Cortex of kidney (tissue), 1 donor: Measurements from ENCODE around the gene FAM83D.
"Not testable (repeated sequence)": the region's sequence is repeated elsewhere in the genome, so short reads cannot be mapped to it uniquely, and the experiment has no call there.

Experiments used
- DNase-seq: peaks from one replicate; lab custom pipeline; 2025; lab: John Stamatoyannopoulos, UW

FAM83D gene

DNA sequence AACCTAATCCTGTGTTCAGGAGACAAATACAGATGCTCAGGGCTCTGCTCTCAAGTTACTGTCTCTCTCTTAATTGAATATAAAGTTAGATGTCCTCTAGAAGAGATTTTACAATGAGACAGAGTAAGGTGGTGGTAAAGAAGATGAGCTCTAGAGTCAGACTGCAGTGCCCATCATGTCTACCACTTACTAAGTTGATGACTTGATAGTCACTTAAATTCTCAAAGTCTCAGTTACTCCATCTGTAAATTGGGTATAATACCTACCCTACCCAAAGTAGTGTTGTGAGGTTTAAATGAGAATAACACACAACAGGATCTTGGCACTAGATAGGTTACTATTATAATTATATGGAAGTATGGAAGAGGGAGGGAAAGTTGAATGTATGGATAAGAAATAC lies 37.5 kb downstream of the FAM83D start:
- no peak for DNase-seq

DNA sequence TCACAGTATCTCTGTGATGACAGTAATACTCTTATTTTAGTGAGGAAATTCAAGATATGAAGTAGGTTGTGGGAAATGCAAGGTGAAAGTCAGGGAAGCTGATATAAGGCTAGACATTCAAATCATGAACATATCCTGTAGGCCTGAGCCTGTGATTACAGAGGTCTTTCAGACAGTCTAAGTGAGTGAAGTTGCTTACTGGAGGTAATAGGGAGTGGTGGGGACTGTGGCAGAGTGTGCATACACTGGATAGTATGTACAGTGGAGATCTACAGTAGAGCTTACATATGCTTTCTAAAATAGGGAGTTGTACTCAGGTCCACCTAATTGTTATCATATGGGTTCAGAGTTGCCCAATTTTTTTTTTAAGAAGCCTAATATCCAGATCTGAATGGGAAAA lies 39.0 kb downstream of the FAM83D start:
- DNase-seq, result no peak

DNA sequence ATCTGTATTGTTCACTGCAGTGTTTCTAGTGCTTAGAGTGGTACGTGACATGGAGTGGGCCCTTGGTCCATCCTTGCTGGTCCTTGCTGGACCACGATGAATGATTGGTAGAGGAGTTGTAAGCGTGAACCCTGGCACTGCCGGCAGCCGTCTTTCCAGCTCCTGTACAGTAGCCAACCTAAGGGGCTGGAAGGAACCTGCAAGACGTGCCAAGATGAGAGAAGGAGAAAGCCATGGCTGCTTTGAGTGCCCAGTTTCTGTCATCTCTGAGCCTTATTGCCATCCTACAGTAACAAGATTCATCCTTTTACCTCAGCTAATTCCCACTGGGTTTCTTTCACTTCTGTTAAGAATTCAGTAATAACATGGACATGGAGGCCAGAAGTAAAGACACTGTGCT lies 41.9 kb downstream of the FAM83D start:
- no peak for DNase-seq

DNA sequence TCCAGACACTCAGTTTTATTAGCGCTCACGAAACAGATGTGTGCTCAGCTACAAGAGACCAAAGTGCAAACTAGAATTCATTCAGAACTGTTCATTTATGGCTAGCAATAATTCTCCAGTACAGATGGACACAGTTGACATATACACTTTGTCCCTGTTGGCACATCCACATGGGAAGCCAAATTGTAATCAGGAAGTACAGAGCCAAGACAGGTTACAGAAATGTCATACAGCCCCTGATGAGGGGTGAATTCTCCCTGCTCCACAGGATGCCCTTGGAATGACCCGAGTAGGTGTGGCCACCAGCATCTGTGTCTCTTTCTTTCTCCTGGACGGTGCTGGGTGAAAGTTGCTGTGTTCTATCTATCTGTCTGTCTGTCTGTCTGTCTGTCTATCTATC lies 43.5 kb downstream of the FAM83D start:
- no peak for DNase-seq

DNA sequence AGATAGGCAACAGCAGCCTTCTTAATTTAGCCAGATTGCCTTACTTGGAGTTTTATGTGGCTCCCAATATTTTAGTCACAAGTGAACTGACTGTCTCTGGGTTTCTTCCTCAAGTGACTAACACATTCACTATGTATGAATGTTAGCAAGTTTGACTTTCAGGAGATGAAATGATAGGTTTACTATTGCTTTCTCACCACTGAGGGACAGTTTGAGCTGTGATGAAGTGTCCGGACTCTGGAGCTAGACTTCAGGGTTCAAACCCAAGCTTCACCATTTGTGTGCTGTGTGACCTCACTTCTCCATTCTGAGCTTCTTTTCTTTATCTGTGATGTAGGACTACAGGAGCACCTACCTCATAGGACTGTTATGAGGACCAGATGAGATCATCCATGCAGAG lies 44.1 kb downstream of the FAM83D start:
- DNase-seq, result no peak

DNA sequence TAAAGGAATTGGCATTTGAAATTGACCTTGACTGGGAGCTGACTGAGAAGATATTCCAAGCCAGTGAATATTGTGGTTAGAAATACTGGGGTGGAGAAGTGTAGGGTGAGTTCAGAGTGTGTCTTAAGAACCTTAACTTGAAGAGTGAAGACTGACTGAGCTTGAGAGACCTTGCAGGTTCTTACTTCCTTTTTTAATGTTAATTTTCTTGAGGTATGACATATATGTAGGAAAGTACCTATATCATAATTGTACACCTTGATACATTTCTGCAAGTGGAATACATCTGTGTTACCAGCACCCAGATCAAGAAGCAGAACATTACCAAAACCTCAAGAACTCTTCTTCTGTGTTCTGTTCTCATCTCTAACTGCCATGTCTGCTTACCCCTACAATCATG lies 46.9 kb downstream of the FAM83D start:
- DNase-seq, result no peak

DNA sequence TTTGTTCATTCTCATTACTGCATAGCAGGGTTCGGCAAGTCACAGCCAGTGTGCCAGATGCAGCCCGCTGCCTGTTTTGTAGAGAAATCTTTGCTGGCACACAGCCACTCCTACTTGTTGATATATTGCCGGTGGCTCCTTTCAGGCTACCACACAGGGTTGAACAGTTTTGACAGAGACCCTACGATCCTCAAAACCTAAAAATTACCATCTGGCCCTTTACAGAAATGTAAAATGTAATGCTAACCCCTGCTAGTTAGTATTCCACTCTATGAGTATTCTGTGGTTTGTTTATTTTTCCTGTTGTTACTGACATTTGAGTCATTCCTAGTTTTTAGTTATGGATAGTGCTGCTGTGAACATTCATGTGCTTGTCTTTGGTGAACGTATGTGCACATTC lies 47.4 kb downstream of the FAM83D start:
- DNase-seq, result no peak

DNA sequence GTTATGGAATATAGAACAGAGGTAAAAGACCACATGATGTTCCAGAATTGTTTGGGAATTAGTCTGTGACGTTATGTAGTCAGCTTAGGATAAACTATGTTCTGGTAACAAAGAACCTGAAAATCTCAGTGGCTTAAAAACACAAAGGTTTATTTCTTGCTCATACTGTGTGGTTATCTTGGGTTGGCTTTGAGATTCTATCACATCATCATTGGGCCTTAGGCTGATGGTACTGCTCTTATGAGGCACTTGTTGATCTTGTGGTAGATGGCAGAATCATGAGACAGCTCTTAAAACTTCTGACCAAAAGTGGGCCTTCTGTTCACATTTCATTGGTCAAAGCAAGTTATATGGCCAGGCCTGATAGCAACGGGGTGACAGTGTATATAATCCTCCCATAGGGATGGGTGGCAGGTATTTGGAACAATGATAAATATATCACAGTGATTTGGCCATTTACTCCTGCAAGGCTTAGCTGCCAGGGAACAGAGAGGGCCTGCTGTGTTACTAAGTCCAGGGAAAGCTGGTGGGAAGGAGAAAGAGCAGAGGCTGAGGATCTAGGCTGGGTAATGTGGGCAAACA lies 49.4 kb downstream of the FAM83D start:
- DNase-seq, result no peak

DNA sequence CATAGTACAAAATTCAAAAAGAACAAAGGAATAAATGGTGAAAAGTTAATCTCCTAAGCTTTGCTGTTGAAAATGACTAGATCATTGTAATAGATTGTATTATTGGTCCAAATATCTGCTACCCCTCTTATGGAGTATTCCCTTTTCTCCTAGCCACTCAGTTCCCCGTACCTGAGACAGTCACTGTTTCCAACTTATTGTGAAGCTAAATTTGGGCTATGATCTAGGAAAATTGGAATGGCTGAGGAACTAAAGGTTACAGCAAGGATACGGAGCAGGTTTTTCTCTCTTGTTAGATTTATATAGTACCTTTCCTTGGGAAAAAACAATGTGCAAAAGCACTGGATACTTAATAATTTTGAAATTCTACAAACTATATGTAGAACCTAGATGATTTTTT lies 53.2 kb downstream of the FAM83D start:
- DNase-seq, result no peak

DNA sequence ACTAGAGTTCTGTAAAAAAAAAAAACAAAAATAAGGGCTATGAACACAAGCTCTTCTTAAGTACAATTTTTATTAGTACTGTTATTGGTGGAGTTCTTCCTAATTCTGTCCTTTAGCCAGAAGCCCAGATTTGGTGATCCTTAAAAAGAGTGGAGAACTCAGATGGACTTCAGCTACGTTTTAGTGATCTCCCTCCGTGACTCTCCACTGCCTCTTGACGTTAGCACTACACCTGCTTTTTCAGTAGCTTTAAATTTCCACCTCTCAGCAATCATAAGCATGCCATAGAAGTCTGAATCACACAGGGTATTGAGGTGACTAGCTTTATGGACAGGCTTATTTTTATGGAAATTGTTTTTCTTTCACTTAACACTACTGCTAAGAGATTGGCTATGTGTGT lies 53.6 kb downstream of the FAM83D start:
- DNase-seq, result no peak

DNA sequence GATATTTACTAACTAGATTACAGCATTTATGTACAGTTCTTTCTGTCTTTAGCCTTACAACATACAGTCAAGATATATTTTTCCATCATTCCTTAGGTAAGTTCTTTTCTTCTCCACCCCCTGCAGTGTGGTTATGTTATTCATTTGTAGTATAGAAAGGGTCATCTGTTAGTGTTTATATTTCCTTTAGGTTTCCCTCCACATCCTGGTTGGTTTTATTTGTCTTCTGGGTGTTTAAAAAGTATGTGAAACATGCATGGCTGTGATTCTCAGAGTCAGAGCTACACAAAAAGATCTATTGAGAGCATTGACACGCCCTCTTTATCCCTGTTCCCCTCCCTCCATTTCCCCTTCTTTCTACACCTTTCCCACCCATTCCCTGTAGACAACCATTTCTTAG lies 56.1 kb downstream of the FAM83D start:
- no peak for DNase-seq

DNA sequence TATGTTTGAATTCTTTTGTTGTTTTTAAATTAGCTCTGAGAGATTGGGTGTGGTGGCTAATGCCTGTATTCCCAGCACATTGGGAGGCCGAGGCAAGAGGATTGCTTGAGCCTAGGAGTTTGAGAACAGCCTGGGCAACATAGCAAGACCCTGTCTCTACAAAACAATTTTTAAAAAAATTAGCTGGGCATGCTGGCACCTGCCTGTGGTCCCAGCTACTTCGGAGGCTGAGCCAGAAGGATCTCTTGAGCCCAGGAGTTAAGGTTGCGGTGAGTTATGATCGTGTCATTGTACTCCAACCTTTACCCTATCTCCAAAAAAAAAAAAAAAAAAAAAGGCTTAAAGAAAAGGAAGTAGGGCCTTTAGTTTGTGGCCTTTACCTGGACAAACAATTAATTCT lies 58.8 kb downstream of the FAM83D start:
- DNase-seq, result no peak

DNA sequence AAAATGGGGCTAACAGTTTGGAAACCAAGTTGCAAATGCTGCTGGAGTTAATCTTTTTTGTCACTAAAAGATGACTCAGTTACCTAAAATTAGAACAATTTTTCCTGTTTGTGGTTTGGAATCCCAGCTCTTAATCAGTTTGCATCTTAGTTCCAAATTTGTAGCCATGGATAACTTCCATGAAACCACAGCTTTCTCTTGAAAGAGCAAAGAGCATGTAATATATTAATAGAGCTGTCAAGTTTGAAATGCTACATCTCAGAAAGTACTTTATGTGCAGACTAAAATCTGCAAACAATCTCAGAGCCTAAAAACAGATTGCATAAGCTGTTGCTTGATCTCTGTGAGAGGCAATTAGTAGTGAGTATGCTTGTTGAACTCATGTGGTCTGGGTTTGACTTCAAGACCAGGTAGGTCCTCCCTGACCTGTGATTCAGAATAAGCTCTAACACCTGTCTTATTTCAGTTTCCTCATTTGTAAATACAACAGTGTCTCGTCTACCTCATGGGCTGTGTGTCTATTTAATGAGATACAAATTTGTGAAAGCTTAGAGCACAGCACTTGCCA lies 59.5 kb downstream of the FAM83D start:
- no peak for DNase-seq

DNA sequence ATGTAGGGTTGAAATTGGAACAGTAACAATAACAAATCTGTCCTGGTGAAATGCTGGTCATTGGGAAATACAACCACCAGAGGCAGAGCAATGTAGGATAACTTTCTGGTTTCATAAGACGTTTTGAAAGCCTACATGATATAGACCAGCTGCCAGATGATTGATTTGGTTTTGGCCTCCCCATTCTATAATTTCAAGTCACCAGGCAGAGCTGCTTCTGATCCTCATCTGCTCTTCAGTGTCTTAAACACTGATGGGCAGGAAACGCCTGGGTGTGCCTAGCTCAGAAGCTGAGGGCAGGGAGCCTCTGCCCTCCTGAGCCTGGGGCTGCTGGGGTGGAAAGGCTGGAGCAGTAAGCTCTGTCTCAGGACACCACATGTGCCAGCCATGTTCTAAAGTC lies 60.4 kb downstream of the FAM83D start:
- no peak for DNase-seq

DNA sequence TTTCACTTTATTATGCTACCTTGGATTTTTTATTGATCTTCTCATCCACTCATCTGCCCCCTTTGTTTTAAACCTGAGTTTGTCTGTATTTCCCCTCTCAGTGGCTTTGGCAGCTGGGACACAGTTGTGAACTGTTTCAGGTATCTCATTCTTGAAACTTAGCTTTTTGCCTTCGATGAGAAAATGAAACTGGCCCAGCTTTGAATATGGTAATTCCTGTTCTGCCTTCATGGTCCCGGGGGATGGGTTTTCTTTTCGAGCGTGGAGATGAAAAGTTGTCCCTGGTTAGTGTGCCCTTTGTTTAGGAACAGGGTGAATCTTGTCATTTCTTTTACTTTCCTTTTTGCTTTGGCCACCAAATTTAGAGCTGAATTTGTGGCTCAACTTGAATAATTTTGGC lies 61.6 kb downstream of the FAM83D start:
- DNase-seq, result no peak

DNA sequence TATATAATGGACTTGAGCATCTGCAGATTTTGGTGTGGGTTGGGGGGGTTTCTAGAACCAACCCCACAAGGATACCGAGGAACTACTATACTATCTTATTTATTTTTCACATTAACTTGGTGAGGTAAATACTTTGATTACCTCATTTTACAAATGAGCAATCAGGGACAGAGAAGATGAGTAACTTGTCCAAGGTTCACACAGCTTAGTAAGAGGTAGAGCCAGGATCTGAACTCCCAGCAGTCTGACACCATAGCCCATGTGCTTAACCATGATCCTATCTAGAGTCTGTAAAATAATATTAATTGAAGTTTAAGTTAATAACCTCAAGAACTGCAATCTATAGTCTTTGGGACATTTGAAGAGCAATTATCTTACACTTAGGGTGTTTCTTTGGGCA lies 64.5 kb downstream of the FAM83D start:
- no peak for DNase-seq

DNA sequence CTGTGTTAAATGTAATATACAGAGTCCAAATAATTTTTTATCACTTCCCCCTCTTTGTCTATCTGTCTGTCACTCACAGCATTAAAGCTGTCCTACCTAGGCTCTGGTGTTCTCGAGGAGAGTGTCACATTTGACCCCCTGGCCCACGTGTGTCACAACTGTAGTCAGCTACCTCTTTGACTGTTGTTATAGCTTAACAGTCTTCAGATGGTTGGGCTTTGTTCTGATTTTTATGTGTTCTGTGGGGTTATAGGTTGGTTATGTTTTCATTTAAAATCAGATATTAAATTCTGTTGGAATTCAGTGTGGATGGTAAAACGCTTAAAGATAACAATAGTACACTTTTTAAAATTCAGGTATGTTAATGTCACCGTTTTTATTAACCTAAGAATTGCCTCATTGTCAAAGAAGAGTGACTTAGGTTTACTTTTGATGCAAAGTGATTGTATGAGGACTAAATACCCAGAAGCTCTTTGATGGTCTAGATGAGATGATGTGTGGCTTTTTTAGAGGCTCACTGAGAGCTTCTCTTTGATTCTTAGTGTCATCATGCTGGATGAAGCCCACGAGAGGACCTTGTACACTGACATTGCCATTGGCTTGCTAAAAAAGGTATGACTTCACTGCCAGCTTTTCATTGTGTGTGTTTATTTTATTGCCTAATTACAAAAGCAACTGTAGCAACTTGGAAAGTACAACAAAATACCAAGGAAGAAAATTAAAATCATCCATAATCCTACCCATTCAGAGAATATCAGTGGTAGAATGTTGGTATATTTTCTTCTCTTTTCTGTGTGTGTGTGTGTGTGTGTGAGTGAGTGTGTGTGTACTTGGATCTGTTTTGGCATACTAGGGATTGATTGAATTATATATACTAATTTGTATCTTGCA lies 65.8 kb downstream of the FAM83D start:
- no peak for DNase-seq

DNA sequence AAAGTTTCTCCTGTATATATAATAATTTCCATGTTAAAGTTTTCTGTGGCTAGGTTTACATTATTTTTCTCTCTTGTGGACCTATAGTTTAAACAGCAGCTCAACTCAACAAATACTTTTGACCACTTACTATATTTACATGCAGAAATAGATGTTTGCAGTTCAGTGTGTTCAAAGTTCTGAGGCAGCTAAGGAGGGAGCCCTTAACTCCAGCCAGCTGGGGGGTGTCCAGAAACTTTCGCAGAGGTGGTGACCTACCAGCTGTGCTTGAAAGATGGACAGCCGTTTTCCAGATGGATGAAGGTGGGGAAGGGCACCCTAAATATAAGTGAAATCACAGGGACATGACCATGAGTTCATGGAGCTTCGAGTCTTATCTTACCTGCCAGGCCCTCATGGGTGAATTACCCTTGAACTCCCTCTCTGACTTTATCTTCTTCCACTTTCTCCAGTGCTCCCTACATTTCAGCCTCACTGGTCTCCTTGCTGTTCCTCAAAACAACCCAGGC lies 69.4 kb downstream of the FAM83D start:
- no peak for DNase-seq

DNA sequence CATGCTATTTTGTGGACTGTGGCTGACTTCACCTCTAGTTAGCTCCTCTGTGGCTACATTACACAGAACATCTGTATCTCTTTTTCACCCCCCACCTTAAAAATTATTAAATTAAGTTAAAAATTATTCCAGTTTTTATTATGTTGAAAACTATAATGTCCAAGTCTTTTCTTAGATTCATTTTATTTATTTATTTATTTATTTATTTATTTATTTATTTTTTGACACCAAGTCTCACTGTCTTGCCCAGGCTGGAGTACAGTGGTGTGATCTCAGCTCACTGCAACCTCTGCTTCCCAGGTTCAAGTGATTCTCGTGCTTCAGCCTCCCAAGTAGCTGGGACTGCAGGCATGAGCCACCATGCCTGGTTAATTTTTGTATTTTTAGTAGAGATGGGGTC lies 70.6 kb downstream of the FAM83D start:
- DNase-seq, result not testable (repeated sequence)

DNA sequence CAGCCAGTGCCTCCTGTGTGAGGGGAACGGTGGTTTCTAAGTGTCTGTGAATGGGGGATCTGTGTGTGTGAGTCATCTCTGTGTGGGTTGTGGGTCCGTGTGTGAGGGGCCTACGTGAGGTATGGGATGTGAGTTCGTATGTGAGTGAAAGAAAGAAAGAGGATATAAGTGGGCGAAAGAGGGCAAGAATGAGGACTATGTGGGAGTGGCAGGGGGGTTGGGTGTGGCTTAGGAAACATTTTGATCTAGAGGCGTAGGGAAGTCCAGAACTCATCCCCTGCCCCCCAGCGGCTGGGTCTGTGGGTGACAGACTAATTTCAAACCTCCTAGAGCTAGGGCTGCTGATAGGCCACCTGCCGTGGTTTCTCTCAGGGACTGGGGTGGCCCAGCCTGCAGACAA lies 71.4 kb downstream of the FAM83D start:
- no peak for DNase-seq

DNA sequence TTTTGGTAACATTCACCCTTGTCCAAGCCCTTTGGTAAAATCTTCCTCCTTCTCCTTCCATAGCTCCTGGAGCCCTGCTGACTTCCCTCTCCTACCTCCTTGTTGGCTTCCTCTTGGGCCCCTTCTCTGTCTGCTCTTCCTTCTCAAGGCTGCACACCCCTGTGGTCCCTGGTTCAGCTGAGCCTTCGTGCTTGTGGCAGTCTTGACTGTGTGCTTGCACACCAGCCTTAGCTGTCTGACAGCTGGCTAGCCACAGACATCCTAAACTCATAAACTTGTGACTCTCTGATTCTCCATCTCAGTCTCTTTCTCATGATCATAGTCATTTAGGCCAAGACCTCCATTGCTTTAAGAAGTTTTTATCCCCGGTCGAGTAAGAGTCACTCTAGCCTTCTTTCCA lies 73.0 kb downstream of the FAM83D start:
- no peak for DNase-seq

DNA sequence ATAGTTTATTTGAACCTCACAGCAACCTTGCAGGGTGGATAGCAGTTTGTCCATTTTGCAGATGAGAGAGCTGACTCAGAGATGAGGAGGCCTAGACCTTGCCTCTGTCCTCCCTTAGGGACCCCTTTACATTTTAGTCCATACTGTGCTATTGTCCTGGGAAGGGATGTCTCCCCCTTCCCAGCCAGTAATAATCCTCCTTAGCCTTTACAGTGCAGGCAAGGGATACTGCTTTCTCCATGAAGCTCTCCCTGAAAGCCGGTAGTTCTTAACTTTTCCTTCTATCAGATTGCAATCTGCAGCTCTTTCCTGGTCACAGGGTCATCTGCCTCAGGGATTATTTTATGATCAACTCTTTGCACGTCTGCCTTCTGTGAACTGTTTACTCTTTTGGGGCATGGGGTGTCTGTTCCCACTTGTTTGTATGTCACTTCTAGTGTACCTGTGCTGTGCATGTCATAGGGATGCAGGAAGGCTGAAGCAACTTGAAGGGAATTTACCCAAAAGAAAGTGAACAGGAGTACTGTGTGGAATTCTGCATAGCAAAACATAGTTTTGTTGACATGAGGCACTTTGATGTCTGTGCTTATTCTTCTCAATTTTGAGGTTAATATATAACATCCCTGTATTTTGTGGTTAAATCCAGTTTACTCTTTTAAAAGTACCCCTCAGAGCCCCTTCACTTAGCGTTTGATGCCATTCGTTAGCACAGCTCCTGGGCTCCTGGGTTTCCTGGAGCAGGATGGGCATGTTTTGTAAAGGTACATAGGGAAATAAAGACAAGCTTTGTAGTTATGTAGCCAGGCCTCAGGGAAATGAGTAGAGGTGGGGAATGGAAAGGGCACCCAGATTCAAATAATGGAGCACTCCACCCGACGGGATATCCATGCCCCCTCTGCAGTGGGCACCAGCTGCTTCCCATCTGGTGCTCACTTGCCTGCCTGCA lies 74.0 kb downstream of the FAM83D start:
- DNase-seq, result no peak
